GM19193 (cell line): ENCODE measurements around the gene ABHD17C.

Experiments used
- POLR2A ChIP-seq: IDR thresholded peaks from 4 replicates; pipeline ENCODE4 v1.6.1; 2011; ENCODE audit not compliant: insufficient read depth, insufficient read length; ENCODE audit errors: extremely low read depth

The ABHD17C gene

GRCh38 chr15:80695099-80695910 is at the start of gene ABHD17C:
Gene ABHD17C (plus strand): TSS chr15:80695310. CDS start chr15:80695430, 120 bp downstream.
- TF ChIP-seq POLR2A, result no peak

DNA sequence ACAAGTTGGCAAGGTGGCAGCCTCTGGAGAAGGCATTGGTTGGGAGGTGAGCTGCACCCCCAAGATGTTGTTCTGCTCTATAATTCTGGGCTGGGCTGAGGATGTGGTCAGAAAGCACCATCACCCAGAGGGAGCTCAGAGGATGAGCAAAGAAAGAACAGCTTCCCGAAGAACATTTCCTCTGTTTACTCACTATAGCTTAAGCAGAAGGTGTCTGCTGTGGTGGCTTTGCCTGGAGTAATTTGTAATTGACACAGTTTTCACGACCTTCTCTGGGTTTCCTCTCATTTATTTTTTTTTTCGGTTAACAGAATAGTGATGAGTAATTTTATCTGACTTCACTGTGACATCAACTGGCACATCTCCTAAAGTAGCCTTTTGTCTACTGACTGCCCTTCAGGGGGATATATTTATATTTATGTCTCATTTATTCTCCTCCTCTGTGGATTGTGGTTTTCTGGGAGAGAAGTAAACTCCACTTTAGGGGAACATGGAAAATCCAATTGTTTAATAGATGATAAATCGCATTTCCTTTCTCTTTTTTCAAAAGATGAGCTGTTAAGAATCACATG is 49.5 kb upstream of the ABHD17C start:
- no peak for TF ChIP-seq POLR2A

- no peak for TF ChIP-seq POLR2A
Measured at GRCh38 chr15:80654299-80654698, 40.8 kb upstream of the ABHD17C start.

DNA sequence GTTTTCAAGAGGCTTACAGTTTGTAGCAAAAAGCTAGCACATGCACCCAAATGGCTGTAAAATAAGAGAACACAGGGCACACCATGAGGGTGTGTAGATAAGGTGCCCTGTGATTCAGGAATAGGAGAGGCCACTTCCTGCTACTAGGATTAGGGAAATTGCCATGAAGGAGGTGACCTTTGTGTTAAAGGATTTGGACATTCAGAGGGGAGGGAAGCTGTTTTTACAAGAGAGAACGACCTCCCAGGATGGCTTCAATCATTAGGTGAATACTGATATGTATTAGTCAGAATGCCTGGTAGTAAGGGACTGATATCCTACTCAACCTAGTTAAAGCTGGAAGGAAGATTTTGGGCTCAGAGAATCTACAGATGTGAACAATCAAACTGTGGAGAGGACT is 35.7 kb upstream of the ABHD17C start:
- no peak for TF ChIP-seq POLR2A

- TF ChIP-seq POLR2A, result no peak
Measured at GRCh38 chr15:80660119-80660518, 35.0 kb upstream of the ABHD17C start.

DNA sequence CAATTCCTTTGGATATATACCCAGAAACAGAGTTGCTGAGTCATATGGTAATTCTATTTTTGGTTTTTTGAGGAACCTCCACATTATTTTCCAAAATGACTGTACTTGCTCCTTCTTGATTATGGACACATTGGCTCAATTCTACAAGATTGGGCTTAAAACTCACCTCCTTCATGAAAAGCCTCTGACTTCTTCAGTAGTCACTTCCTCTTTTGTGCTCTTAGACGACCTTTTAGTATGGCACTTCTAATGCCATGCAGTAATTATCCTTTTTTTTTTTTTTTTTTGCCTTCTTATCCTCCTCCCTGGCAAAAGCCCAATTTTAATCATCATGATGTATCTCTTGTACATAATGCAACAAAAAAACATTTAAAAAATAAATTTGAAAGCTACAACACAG is 33.0 kb upstream of the ABHD17C start:
- TF ChIP-seq POLR2A, result no peak

GRCh38 chr15:80662757-80663553 is 32.2 kb upstream of the ABHD17C start:
- no peak for TF ChIP-seq POLR2A

GRCh38 chr15:80665151-80665550 is 30.0 kb upstream of the ABHD17C start:
- no peak for TF ChIP-seq POLR2A

GRCh38 chr15:80667936-80668335 is 27.2 kb upstream of the ABHD17C start:
- no peak for TF ChIP-seq POLR2A

- TF ChIP-seq POLR2A, result no peak
Measured at GRCh38 chr15:80668546-80669236, 26.4 kb upstream of the ABHD17C start.

- no peak for TF ChIP-seq POLR2A
Measured at GRCh38 chr15:80669663-80670273, 25.3 kb upstream of the ABHD17C start.

GRCh38 chr15:80673561-80674244 is 21.4 kb upstream of the ABHD17C start:
- TF ChIP-seq POLR2A, result no peak

GRCh38 chr15:80674245-80674614 is 20.9 kb upstream of the ABHD17C start:
- no peak for TF ChIP-seq POLR2A

DNA sequence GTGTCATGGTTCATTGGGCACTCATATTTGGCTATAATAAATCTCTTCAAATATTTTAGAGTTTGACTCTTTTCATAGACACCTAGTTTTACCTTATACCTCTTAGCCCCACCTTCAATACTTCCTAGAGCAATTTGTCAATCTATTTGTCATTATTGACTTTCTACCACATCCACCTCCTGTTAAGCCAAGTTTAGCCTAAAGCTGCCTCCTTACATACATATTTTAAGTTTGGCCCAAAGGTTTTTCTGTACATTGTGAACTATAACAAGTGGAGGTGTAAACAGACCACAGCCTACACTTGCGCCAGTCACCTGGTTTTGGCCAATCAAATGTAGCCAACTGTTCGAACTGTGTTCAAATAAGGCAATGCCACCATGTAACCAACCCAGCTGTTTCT is 18.1 kb upstream of the ABHD17C start:
- no peak for TF ChIP-seq POLR2A
